Karpas-422 (cell line): ENCODE data around the gene FURIN. TPM values are rescaled to one million over a fixed set of nuclear protein-coding genes. Genes with fewer than 3 reads are reported as not detected.

ENCODE experiments used
- DNase-seq: peaks from one replicate; pipeline ENCODE4 v3.0.0-alpha.2; 2015
- H2AFZ ChIP-seq: fragments of 200-600 bp; sonication (generic); 2 replicates; pipeline ENCODE4 v1.6.1; 2014; ENCODE audit warnings: antibody characterized with exemption, low read length, mixed read lengths
- H3K27ac ChIP-seq: fragments of 200-600 bp; sonication (generic); 2 replicates; pipeline ENCODE4 v1.5.1; 2014; ENCODE audit warnings: mild to moderate bottlenecking, low read length, moderate library complexity
- H3K27me3 ChIP-seq: fragments of 200-600 bp; sonication (generic); 2 replicates; pipeline ENCODE4 v1.6.1; 2014; ENCODE audit warnings: low read length, mixed read lengths
- H3K36me3 ChIP-seq: fragments of 200-600 bp; sonication (generic); 2 replicates; pipeline ENCODE4 v1.6.1; 2014; ENCODE audit warnings: low read length, mixed read lengths; ENCODE audit not compliant: insufficient read depth
- H3K4me1 ChIP-seq: fragments of 200-600 bp; sonication (generic); 2 replicates; pipeline ENCODE4 v1.6.1; 2014; ENCODE audit warnings: mild to moderate bottlenecking, low read length, mixed read lengths
- H3K4me2 ChIP-seq: fragments of 200-600 bp; sonication (generic); 2 replicates; pipeline ENCODE4 v1.6.1; 2014; ENCODE audit warnings: low read length, low read depth, mild to moderate bottlenecking; ENCODE audit not compliant: poor library complexity, severe bottlenecking
- H3K4me3 ChIP-seq: fragments of 200-600 bp; sonication (generic); 2 replicates; pipeline ENCODE4 v1.5.1; 2014; ENCODE audit warnings: mild to moderate bottlenecking, antibody characterized with exemption, low read length, mixed read lengths
- H3K79me2 ChIP-seq: fragments of 200-600 bp; sonication (generic); 2 replicates; pipeline ENCODE4 v1.6.1; 2014; ENCODE audit warnings: mild to moderate bottlenecking, low read length, mixed read lengths
- H3K9ac ChIP-seq: fragments of 200-600 bp; sonication (generic); 2 replicates; pipeline ENCODE4 v1.6.0; 2014; ENCODE audit warnings: low read length
- H3K9me2 ChIP-seq: fragments of 200-600 bp; sonication (generic), shearing (Covaris generic); replicated peaks from 2 replicates; pipeline ENCODE4 v1.6.0; 2014; ENCODE audit warnings: mild to moderate bottlenecking, low read length, moderate library complexity; ENCODE audit not compliant: insufficient read depth
- H3K9me3 ChIP-seq: fragments of 300-700, 200-600 bp; sonication (generic); 2 replicates; pipeline ENCODE4 v1.6.1; 2014; ENCODE audit warnings: low read length, mixed read lengths
- H4K20me1 ChIP-seq: fragments of 200-600 bp; sonication (generic); 2 replicates; pipeline ENCODE4 v1.6.1; 2014; ENCODE audit warnings: mild to moderate bottlenecking, antibody characterized with exemption, low read length, low read depth; ENCODE audit not compliant: insufficient read depth
- total RNA-seq: library from RNA; depleted of rRNA; stranded (reverse); fragments of >200 nt; shearing (Covaris generic); gene quantifications from 2 replicates; pipeline ENCODE4 v1.2.3, GENCODE V29; 2014; ENCODE audit warnings: low replicate concordance

The FURIN gene
- total RNA-seq, 1 experiment from 2014 or later = 30.4 TPM

DNA sequence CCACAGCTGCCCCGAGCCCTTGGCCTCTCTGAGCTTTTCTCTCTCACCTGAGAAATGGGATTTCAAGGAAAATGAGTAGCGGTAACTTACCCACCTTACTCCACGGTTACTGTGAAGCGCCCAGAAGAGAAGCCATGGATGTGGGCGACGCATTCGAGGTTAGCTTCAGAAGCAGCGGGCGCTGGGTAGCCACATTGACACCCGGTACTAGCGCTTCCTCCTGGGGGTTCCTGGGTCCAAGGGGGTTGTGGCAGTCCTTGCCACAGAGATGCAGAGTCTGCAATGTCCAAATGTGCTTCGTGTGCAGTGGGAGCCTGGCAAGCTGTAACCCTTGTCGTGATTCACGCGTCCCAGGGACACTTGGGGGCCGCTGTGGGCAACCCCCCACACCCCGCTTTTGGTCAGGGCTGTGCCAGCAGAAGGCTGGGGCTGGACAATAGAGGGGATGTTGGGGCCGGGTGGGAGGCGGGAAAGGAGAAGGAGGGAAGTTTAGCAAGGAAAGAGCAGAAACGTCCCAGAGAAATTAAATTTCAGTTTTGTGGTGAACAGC, 41.4 kb upstream of the FURIN start:
- Histone ChIP-seq H3K36me3 (no peaks in the 10 kb centered on the region), H3K9me3 (no peaks in the 10 kb centered on the region), H3K9me2 (no peaks in the 10 kb centered on the region), H3K27ac (no peak overlapping the region), H3K4me3 (no peak overlapping the region), H3K79me2 (no peaks in the 10 kb centered on the region), H3K4me1 (peaks cover 20% of the 10 kb centered on the region), H3K27me3 (no peaks in the 10 kb centered on the region), H4K20me1 (no peaks in the 10 kb centered on the region), H2AFZ (no peak overlapping the region), H3K4me2 (no peak overlapping the region), H3K9ac (no peak overlapping the region)
- DNase-seq = no peak

DNA sequence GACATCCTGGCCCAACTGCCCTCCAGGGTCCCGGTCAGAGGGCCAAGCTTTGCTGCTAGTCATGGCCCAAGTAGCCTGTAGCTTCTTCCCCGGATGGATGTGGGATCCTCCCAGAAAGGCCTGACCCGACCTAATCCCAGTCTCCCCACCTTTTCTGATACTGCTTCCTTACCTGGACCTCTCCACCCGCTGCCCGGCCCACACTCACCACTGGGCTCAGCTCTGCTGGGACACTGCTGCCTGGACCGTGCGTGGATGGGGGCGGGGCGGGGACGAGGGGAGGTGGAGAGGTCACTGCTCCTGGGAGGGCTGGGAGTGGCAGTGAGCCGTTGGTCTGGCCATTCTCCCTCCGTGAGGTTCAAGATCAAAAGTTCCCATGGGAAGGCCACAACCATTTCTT, 40.3 kb upstream of the FURIN start:
- no peaks in the 10 kb centered on the region for H3K27me3 ChIP-seq
- H3K9me3 ChIP-seq = no peaks in the 10 kb centered on the region
- no peaks in the 10 kb centered on the region for H3K9me2 ChIP-seq
- H3K9ac ChIP-seq = no peak overlapping the region
- H3K36me3 ChIP-seq = no peaks in the 10 kb centered on the region
- no peak overlapping the region for H2AFZ ChIP-seq
- no peak overlapping the region for H3K27ac ChIP-seq
- no peak overlapping the region for H3K4me2 ChIP-seq
- DNase-seq = no peak
- no peaks in the 10 kb centered on the region for H3K79me2 ChIP-seq
- no peak overlapping the region for H3K4me3 ChIP-seq
- H4K20me1 ChIP-seq = no peaks in the 10 kb centered on the region
- peaks cover 20% of the 10 kb centered on the region for H3K4me1 ChIP-seq

DNA sequence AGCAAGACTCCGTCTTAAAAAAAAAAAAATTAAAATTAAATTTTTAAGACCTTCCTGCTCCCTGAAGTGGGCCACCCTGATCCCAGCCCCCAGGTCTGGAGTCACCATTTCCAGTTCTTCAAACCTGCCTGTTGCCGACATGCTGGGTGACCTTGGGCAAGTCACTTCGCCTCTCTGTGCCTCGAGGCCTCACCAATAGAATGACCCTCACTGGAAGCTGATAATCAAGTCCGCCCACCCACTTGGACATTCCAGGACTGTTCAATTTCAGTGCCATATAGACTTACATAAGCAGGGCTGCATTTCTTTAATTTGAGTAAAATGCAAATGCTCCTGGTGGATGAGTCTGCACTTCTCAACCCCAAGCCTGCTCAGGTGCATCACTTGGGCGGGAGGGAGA, 39.3 kb upstream of the FURIN start:
- H3K9ac ChIP-seq = peak overlapping the region; percentile 1; the same call in 1 of the 2 replicates
- no peaks in the 10 kb centered on the region for H3K9me2 ChIP-seq
- H3K4me1 ChIP-seq = peaks cover 20% of the 10 kb centered on the region
- H3K36me3 ChIP-seq = no peaks in the 10 kb centered on the region
- no peaks in the 10 kb centered on the region for H3K9me3 ChIP-seq
- H2AFZ ChIP-seq = no peak overlapping the region
- peak overlapping the region; percentile 39 for H3K4me2 ChIP-seq
- DNase-seq = no peak
- H3K4me3 ChIP-seq = no peak overlapping the region
- H3K79me2 ChIP-seq = no peaks in the 10 kb centered on the region
- H3K27me3 ChIP-seq = no peaks in the 10 kb centered on the region
- no peaks in the 10 kb centered on the region for H4K20me1 ChIP-seq
- H3K27ac ChIP-seq = no peak overlapping the region

DNA sequence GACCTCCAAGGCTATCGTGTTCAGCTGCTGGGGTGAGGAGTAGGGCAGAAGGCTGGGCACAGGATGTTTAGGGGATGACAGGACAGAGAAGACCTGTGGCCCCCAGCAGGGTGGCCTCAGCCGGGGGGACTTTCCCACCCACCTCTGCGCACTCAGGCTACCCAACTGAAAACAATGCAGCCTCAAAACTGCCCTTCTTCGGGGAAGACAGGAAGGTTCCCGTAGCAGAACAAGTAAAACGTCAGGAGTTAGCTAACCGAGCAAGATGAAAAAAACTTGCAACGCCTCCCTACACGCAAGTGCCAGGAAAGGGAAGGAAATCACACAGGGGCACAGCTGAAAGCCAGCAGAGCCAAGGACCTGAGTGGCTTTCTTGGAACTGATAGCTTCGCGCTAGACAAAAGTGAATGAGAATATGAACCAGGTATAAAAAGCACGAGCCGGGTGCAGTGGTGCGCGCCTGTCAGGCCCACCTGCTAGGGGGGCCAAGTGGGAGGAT, 38.4 kb upstream of the FURIN start:
- H3K9me3 ChIP-seq = no peaks in the 10 kb centered on the region
- peaks cover 20% of the 10 kb centered on the region for H3K4me1 ChIP-seq
- H3K36me3 ChIP-seq = no peaks in the 10 kb centered on the region
- no peaks in the 10 kb centered on the region for H4K20me1 ChIP-seq
- no peaks in the 10 kb centered on the region for H3K79me2 ChIP-seq
- no peak overlapping the region for H3K9ac ChIP-seq
- DNase-seq = no peak
- H2AFZ ChIP-seq = no peak overlapping the region
- H3K27ac ChIP-seq = no peak overlapping the region
- no peaks in the 10 kb centered on the region for H3K27me3 ChIP-seq
- H3K4me2 ChIP-seq = peak overlapping the region; percentile 39
- peak overlapping the region; percentile 3; the same call in 1 of the 2 replicates for H3K4me3 ChIP-seq
- no peaks in the 10 kb centered on the region for H3K9me2 ChIP-seq

DNA sequence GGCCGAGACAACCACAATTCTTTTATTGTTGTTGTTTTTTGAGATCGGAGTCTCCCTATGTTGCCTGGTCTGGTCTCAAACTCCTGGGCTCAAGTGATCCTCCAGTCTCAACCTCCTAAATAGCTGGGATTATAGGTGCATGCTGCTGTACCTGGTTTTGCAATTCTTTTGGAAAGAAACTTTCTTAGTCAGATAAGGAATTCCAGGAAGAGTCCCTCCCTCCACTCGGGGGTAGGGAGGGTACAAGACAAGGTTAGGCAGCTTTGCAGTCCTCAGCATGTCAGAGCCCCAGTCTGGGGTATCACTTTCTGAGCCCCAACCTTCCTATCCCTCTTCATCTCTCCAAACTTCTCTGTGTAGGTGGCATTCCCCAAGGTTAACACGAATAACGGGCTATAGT, 33.8 kb upstream of the FURIN start:
- H3K9me3 ChIP-seq = no peaks in the 10 kb centered on the region
- H3K36me3 ChIP-seq = no peaks in the 10 kb centered on the region
- H2AFZ ChIP-seq = no peak overlapping the region
- no peaks in the 10 kb centered on the region for H4K20me1 ChIP-seq
- H3K4me3 ChIP-seq = no peak overlapping the region
- DNase-seq = no peak
- no peak overlapping the region for H3K27ac ChIP-seq
- no peak overlapping the region for H3K4me2 ChIP-seq
- H3K79me2 ChIP-seq = no peaks in the 10 kb centered on the region; the same call in 1 of the 2 replicates
- peaks cover 31% of the 10 kb centered on the region for H3K4me1 ChIP-seq
- H3K9me2 ChIP-seq = no peaks in the 10 kb centered on the region
- no peak overlapping the region for H3K9ac ChIP-seq
- no peaks in the 10 kb centered on the region for H3K27me3 ChIP-seq

DNA sequence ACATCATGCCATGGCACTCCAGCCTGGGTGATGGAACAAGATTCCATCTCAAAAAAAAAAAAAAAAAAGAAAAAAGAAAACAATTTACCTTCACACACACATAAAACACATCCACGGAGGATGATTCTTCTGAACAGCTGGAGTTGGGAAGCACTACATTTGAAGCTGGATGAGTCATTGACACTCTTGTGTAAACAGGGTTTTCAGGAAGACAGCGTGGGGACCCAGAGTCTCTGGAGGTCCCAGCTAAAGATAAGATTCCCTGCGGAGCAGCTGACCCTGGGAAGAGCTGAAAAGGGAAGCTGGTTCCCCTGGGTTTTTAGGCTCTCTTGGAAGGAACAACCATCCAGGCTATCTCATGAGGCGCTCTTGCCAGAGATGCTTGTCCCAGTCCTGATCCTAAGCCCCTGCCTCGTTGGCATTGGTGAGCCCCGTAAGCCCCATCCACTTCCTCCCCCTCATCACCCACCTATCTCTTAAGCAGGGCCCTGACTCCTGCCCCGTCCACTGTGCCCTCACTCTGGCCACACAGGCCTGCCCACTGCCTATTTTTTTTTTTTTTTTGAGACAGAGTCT, 32.0 kb upstream of the FURIN start:
- no peaks in the 10 kb centered on the region for H4K20me1 ChIP-seq
- DNase-seq = no peak
- H3K4me1 ChIP-seq = peaks cover 34% of the 10 kb centered on the region
- H2AFZ ChIP-seq = no peak overlapping the region
- H3K9me2 ChIP-seq = no peaks in the 10 kb centered on the region
- no peak overlapping the region for H3K27ac ChIP-seq
- no peaks in the 10 kb centered on the region for H3K27me3 ChIP-seq
- no peak overlapping the region for H3K4me3 ChIP-seq
- no peak overlapping the region for H3K4me2 ChIP-seq
- no peaks in the 10 kb centered on the region for H3K9me3 ChIP-seq
- peaks cover 15% of the 10 kb centered on the region for H3K79me2 ChIP-seq
- H3K36me3 ChIP-seq = peaks cover 4% of the 10 kb centered on the region; the same call in 1 of the 2 replicates
- H3K9ac ChIP-seq = no peak overlapping the region

DNA sequence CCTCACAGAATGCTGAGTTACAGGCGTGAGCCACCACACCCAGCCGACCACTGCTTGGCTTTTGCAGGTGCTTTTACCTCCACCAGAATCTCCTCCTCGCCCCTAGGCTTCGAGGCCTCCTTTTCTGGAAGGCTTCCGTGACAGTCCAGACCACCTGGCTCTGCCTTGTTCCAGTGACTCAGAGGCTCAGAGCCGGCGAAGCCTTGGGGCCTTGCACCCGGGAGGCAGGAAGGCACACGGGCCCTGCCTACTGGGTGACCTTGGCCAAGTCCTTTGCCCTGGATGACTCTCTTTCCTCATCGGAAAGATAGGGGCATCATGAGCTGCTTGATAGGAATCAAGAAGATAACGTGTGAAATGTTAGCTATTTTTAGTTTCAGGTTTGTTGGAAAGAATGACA, 31.3 kb upstream of the FURIN start:
- H3K9ac ChIP-seq = no peak overlapping the region
- peaks cover 9% of the 10 kb centered on the region for H3K36me3 ChIP-seq
- H3K9me2 ChIP-seq = no peaks in the 10 kb centered on the region
- H3K27ac ChIP-seq = no peak overlapping the region
- H3K4me2 ChIP-seq = no peak overlapping the region
- DNase-seq = no peak
- H2AFZ ChIP-seq = no peak overlapping the region
- no peak overlapping the region for H3K4me3 ChIP-seq
- no peaks in the 10 kb centered on the region for H3K27me3 ChIP-seq
- peaks cover 20% of the 10 kb centered on the region for H3K79me2 ChIP-seq
- H3K4me1 ChIP-seq = peaks cover 34% of the 10 kb centered on the region
- H3K9me3 ChIP-seq = no peaks in the 10 kb centered on the region
- H4K20me1 ChIP-seq = no peaks in the 10 kb centered on the region

DNA sequence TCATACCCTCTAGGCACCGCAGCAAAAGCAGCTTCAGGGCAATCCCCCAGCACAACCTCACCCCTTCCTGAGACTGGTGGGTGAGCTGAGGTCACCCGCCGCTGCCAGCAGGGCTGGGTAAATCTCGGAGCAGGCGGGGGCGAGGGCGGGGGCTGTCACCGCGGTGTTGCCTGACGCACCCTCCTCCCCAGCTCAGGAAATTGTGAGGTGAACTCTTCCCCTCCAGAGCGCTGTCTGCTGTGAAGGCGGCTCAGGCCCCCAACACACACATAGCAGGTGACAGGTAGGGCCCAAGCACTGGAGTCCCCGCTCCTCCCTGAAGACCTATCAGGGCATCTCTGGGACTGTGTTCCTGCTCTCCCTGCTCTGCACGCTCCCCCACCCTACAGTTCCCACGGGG, 30.2 kb upstream of the FURIN start:
- Histone ChIP-seq H3K4me2 (peak overlapping the region; percentile 65), H3K4me1 (peaks cover 34% of the 10 kb centered on the region), H2AFZ (peak overlapping the region; percentile 51; the same call in 1 of the 2 replicates), H3K27ac (no peak overlapping the region), H3K9ac (peak overlapping the region; percentile 83), H3K36me3 (peaks cover 15% of the 10 kb centered on the region), H3K4me3 (peak overlapping the region; percentile 69; the same call in 1 of the 2 replicates), H3K27me3 (no peaks in the 10 kb centered on the region), H3K9me2 (no peaks in the 10 kb centered on the region), H4K20me1 (no peaks in the 10 kb centered on the region), H3K79me2 (peaks cover 26% of the 10 kb centered on the region), H3K9me3 (no peaks in the 10 kb centered on the region)
- peak; percentile 52 for DNase-seq
